ENCODE data around the gene SDS. TPM values are rescaled to one million over a fixed set of nuclear protein-coding genes. Genes with fewer than 3 reads are reported as not detected.

SDS gene
- total and polyA plus RNA-seq, 8 donors, result 0.31 to 3.2 (median 0.47) TPM

DNA sequence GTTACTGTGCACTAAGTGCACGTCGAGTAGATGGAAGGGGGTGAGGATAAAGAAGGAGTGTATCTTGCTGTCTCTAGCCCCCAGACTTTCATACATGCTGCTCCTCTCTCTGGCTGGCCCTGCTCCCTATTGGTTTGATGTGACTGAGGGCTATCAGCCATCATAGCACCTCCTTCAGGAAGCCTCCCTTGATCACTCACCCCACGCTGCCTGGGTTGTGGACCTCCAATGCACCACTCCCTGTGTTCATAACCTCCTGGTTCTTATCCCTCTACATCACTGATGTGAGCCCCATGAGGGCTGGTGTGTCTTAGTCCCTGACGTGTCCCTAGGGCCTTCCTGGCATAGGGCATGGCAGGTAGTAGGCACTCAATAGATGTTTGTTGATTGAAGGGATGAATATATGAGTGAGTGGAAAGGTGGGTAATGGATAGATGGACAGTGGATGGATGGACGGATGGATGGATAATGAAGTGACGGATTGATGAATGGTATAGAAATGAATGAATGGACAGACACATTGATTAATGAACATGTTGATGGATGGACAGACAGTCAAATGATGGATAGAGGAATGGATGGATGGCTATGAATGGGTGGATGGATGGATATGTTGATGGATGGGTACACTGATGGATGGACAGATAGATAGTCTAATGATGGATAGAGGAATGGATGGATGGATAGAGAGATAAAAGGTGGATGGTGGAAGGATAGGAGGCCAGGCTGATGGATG lies 33.5 kb upstream of the SDS start:
- Histone ChIP-seq H3K9me3 (no peaks in the 10 kb centered on the region), H3K36me3 (no peaks in the 10 kb centered on the region), H3K4me3 (no peak overlapping the region), H3K4me1 (no peaks in the 10 kb centered on the region), H3K27me3 (peaks cover 0 to 30% of the 10 kb centered on the region in 2 donors), H3K27ac (no peak overlapping the region)
- DNase-seq (no peak), ATAC-seq (no peak)
- intact Hi-C loops (cut with DNase I), result no loop called here
- TF ChIP-seq, protein P1, sequence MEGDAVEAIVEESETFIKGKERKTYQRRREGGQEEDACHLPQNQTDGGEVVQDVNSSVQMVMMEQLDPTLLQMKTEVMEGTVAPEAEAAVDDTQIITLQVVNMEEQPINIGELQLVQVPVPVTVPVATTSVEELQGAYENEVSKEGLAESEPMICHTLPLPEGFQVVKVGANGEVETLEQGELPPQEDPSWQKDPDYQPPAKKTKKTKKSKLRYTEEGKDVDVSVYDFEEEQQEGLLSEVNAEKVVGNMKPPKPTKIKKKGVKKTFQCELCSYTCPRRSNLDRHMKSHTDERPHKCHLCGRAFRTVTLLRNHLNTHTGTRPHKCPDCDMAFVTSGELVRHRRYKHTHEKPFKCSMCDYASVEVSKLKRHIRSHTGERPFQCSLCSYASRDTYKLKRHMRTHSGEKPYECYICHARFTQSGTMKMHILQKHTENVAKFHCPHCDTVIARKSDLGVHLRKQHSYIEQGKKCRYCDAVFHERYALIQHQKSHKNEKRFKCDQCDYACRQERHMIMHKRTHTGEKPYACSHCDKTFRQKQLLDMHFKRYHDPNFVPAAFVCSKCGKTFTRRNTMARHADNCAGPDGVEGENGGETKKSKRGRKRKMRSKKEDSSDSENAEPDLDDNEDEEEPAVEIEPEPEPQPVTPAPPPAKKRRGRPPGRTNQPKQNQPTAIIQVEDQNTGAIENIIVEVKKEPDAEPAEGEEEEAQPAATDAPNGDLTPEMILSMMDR (IDR thresholded peaks at IDR 0.05), result no peak

DNA sequence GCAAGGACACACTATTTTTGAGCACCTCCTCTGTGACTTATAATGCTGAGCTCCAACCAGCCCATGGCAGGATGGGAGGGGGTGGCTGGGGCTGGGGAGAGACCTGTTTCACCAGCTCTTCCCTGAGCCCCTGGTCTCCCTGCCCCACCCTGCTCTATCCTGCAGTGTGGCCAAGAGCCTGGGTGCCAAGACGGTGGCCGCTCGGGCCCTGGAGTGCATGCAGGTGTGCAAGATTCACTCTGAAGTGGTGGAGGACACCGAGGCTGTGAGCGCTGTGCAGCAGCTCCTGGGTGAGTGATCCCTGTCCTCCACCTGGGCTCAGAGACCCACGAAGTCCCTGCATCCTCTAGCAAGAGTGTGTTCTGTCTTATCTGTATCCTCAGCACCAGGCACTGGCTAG lies 32.9 kb upstream of the SDS start:
- TF ChIP-seq, protein P1 (IDR thresholded peaks at IDR 0.05), result no peak
- Histone ChIP-seq H3K4me3 (no peak overlapping the region), H3K9me3 (no peaks in the 10 kb centered on the region), H3K27me3 (peaks cover 0 to 26% of the 10 kb centered on the region in 2 donors), H3K4me1 (no peaks in the 10 kb centered on the region), H3K27ac (no peak overlapping the region), H3K36me3 (no peaks in the 10 kb centered on the region)
- DNase-seq (no peak), ATAC-seq (no peak)
- intact Hi-C loops (cut with DNase I), result no loop called here

DNA sequence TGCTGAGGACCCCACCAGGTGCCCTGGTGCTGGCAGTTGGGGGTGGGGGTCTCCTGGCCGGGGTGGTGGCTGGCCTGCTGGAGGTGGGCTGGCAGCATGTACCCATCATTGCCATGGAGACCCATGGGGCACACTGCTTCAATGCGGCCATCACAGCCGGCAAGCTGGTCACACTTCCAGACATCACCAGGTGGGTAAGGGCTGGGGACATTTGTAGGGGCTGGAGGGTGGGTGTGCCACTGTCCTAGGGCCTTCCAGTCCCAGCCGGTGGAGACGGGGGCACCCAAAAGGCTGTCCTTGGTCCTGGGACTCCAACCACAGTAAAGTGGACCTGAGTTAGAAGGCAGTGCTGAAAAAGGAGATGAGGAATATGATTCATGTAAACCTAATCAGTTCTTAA lies 31.7 kb upstream of the SDS start:
- H3K36me3 ChIP-seq, result no peaks in the 10 kb centered on the region
- TF ChIP-seq, protein P1 (IDR thresholded peaks at IDR 0.05), result no peak

DNA sequence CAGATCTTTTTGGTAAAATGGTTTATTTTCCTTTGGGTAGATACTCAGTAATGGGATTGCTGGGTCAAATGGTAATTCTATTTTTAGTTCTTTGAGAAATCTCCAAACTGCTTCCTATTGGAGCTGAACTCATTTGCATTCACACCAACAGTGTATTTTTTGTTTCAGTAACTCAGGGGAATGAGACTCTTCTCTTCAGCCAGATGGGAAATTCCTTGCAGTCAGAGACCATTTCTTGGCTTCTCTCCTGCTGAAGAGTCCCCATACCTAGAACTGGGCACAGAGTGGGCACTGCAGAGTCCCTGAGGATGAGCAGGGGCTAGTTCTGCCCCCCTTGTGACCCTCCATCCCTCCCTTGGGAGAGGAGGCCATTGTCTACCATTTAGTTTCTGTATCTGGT lies 29.3 kb upstream of the SDS start:
- no peak for DNase-seq
- intact Hi-C loops (cut with DNase I), result no loop called here

More for the DNA sequence above, 31.7 kb upstream of the SDS start:
- intact Hi-C loops (cut with DNase I), result no loop called here
- H3K27me3 ChIP-seq, result peaks cover 0 to 16% of the 10 kb centered on the region in 2 donors
- ATAC-seq (no peak), DNase-seq (no peak)
- no peak overlapping the region for H3K27ac ChIP-seq
- H3K9me3 ChIP-seq, result no peaks in the 10 kb centered on the region
- no peaks in the 10 kb centered on the region for H3K4me1 ChIP-seq
- no peak overlapping the region for H3K4me3 ChIP-seq

DNA sequence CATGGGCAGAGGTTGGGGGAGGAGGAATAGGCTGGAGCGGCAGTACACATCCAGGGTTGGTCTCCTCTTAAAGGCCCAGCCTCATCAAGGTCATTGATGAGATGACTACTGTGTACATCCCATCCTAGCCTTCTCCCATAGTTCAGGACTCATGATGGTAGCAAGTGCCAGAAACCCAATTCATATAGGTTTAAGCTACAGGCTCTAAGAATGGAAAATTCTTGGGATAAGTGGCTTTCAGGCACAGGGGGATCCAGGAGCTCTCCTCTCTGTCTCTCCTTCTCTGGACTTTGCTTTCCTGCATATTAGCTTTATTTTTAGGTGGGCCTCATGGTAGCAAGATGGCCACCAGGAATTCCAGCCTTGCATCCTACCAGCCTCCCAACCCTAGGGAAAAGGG lies 24.8 kb upstream of the SDS start:
- Histone ChIP-seq H3K27me3 (no peaks in the 10 kb centered on the region), H3K4me3 (no peak overlapping the region), H3K36me3 (no peaks in the 10 kb centered on the region), H3K9me3 (no peaks in the 10 kb centered on the region), H3K27ac (no peak overlapping the region), H3K4me1 (peaks cover 0 to 10% of the 10 kb centered on the region in 2 donors)
- ATAC-seq (no peak), DNase-seq (no peak)
- intact Hi-C loops (cut with DNase I), result loop anchor here in 1 of 2 donors (10.0 kb wide), 2 partner anchors 114 to 234 kb away; no protein-coding TSS in a partner anchor
- TF ChIP-seq, protein P1 (IDR thresholded peaks at IDR 0.05), result no peak

More for the DNA sequence above, 29.3 kb upstream of the SDS start:
- TF ChIP-seq, protein P1 (IDR thresholded peaks at IDR 0.05), result no peak
- Histone ChIP-seq H3K27ac (no peak overlapping the region), H3K36me3 (no peaks in the 10 kb centered on the region), H3K4me1 (no peaks in the 10 kb centered on the region), H3K27me3 (no peaks in the 10 kb centered on the region), H3K4me3 (no peak overlapping the region), H3K9me3 (no peaks in the 10 kb centered on the region)
- ATAC-seq, result no peak

Data from left lung (tissue), 10 donors.